ENCODE measurements around the gene CNTN1.

The CNTN1 gene

DNA sequence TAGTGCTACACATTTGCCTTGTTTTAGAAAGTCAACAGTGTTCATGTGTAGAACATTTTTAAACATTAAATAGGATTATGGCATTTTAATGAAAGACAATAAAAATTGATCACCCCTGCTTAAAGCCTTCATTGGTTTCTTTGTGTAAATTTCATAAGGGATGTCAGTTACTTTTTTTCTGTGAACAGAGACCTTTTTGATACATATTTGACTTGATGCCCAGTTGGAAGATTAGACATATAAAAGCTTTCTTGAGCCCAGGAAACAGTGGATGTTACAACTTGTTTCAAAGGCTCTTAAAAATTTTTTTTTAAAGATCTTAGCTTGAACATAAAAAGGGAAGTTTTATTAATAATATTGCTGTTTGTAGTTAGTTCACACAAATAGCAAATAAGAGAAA lies 327.2 kb downstream of the CNTN1 start:
- ChIA-PET POLR2A (no interaction called here), CTCF (no interaction called here)
- no peak for TF ChIP-seq ELF4 (IDR thresholded peaks at IDR 0.05)
- no peak for TF ChIP-seq CTBP1 (IDR thresholded peaks at IDR 0.05; ENCODE audit: borderline replicate concordance)
- TF ChIP-seq, protein P1, sequence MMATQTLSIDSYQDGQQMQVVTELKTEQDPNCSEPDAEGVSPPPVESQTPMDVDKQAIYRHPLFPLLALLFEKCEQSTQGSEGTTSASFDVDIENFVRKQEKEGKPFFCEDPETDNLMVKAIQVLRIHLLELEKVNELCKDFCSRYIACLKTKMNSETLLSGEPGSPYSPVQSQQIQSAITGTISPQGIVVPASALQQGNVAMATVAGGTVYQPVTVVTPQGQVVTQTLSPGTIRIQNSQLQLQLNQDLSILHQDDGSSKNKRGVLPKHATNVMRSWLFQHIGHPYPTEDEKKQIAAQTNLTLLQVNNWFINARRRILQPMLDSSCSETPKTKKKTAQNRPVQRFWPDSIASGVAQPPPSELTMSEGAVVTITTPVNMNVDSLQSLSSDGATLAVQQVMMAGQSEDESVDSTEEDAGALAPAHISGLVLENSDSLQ (IDR thresholded peaks at IDR 0.05) = no peak
- TF ChIP-seq NFRKB (IDR thresholded peaks at IDR 0.05) = no peak
- no peak for TF ChIP-seq HDGF (IDR thresholded peaks at IDR 0.05; ENCODE audit: borderline replicate concordance)
- TF ChIP-seq LEF1 (IDR thresholded peaks at IDR 0.05; ENCODE audit: borderline replicate concordance) = no peak
- TF ChIP-seq SP1 (IDR thresholded peaks at IDR 0.05) = no peak
- TF ChIP-seq SUZ12 (IDR thresholded peaks at IDR 0.05) = no peak
- TF ChIP-seq ZNF384 (IDR thresholded peaks at IDR 0.05) = no peak
- TF ChIP-seq FOXA1 (IDR thresholded peaks at IDR 0.05) = no peak
- no peak for TF ChIP-seq L3MBTL2 (conservative IDR thresholded peaks at IDR 0.05)
- no peak for TF ChIP-seq FOXM1 (IDR thresholded peaks at IDR 0.05; ENCODE audit: borderline replicate concordance)
- TF ChIP-seq TARDBP (IDR thresholded peaks at IDR 0.05) = no peak
- TF ChIP-seq ARNT (IDR thresholded peaks at IDR 0.05) = no peak
- DNase-seq (ENCODE audit: extremely low spot score) = no peak

DNA sequence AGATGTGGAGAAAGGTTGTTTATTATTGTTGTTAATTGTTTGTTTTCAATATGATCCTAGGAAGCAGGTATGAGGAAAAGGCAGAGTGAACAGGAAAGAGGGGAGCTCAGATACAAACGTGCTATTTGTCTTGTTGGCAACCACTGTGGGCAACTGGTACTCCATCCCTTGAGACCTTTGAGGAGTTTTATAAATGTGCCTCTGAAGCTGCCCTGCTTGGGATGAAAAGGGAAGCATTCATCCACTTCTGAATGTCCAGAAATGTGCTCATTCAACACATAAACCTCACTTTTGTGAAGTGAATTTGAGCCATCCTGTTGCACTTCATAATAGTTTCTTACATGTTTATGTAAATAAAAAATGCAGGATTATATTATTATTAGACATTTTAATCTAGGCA lies 331.6 kb downstream of the CNTN1 start:
- TF ChIP-seq FOXM1 (IDR thresholded peaks at IDR 0.05; ENCODE audit: borderline replicate concordance) = no peak
- no peak for TF ChIP-seq L3MBTL2 (conservative IDR thresholded peaks at IDR 0.05)
- no peak for TF ChIP-seq NFRKB (IDR thresholded peaks at IDR 0.05)
- TF ChIP-seq LEF1 (IDR thresholded peaks at IDR 0.05; ENCODE audit: borderline replicate concordance) = no peak
- no peak for TF ChIP-seq ARNT (IDR thresholded peaks at IDR 0.05)
- no peak for TF ChIP-seq HDGF (IDR thresholded peaks at IDR 0.05; ENCODE audit: borderline replicate concordance)
- TF ChIP-seq, protein P1 (IDR thresholded peaks at IDR 0.05) = no peak
- no peak for TF ChIP-seq FOXK2 (IDR thresholded peaks at IDR 0.05)
- TF ChIP-seq SUZ12 (IDR thresholded peaks at IDR 0.05) = no peak
- TF ChIP-seq CTBP1 (IDR thresholded peaks at IDR 0.05; ENCODE audit: borderline replicate concordance) = no peak
- TF ChIP-seq SP1 (IDR thresholded peaks at IDR 0.05) = no peak
- TF ChIP-seq FOXA1 (IDR thresholded peaks at IDR 0.05) = no peak
- no peak for TF ChIP-seq BHLHE40 (IDR thresholded peaks at IDR 0.05; ENCODE audit: borderline replicate concordance)
- TF ChIP-seq TARDBP (IDR thresholded peaks at IDR 0.05) = no peak
- TF ChIP-seq ELF4 (IDR thresholded peaks at IDR 0.05) = no peak
- TF ChIP-seq ZNF384 (IDR thresholded peaks at IDR 0.05) = no peak
- DNase-seq (ENCODE audit: extremely low spot score) = no peak
- POLR2A ChIA-PET = no interaction called here
- CTCF ChIA-PET = no interaction called here

DNA sequence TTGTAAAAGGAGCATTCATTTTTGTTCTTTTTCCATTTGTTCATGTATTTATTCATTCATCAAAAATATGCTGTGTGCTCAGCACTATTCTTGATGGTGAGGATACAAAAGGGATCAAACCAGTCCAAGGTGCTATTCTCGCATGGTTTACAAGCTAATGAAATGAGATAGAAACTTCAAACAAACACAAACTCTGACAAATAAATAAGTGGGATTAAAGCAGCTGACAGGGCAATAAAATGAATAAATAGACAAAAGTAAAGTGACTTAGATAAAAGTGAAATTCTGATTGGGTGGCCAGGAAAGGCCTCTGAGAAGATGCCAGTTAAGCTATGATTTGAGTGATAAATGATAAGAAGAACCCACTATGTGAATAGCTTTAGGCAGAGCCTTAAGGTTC lies 333.9 kb downstream of the CNTN1 start:
- TF ChIP-seq ZNF384 (IDR thresholded peaks at IDR 0.05) (no peak), FOXA1 (IDR thresholded peaks at IDR 0.05) (no peak), TARDBP (IDR thresholded peaks at IDR 0.05) (no peak), BHLHE40 (IDR thresholded peaks at IDR 0.05; ENCODE audit: borderline replicate concordance) (no peak), SUZ12 (IDR thresholded peaks at IDR 0.05) (no peak), ELF4 (IDR thresholded peaks at IDR 0.05) (no peak), ARNT (IDR thresholded peaks at IDR 0.05) (no peak), L3MBTL2 (conservative IDR thresholded peaks at IDR 0.05) (no peak), SP1 (IDR thresholded peaks at IDR 0.05) (no peak), HDGF (IDR thresholded peaks at IDR 0.05; ENCODE audit: borderline replicate concordance) (no peak)
- TF ChIP-seq, protein P1 (IDR thresholded peaks at IDR 0.05) = no peak
- DNase-seq (ENCODE audit: extremely low spot score) = no peak
- ChIA-PET POLR2A (no interaction called here), CTCF (no interaction called here)

DNA sequence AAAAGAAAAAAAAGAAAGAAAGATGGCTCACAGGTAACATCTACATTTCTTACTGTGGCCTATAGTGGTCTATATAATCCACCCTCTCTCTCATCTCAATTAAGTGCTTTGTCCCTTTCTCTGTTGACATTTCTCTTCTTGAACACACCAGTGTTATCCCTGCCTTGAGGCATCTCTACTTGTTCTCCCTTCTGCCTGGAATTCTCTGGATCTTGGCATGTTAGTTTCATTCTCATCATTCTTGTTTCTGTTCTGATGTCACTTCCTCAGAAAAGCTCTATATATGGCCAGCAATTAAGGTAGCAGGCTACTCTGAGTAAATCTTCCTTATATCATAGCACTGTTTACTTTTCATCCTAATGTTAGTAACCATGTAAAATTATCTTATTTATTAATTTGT lies 340.1 kb downstream of the CNTN1 start:
- TF ChIP-seq NFRKB (IDR thresholded peaks at IDR 0.05) (no peak), SP1 (IDR thresholded peaks at IDR 0.05) (no peak), CTBP1 (IDR thresholded peaks at IDR 0.05; ENCODE audit: borderline replicate concordance) (no peak), HDGF (IDR thresholded peaks at IDR 0.05; ENCODE audit: borderline replicate concordance) (no peak), TARDBP (IDR thresholded peaks at IDR 0.05) (no peak), L3MBTL2 (conservative IDR thresholded peaks at IDR 0.05) (no peak), LEF1 (IDR thresholded peaks at IDR 0.05; ENCODE audit: borderline replicate concordance) (no peak), SUZ12 (IDR thresholded peaks at IDR 0.05) (no peak), ZNF384 (IDR thresholded peaks at IDR 0.05) (no peak), FOXM1 (IDR thresholded peaks at IDR 0.05; ENCODE audit: borderline replicate concordance) (no peak)
- TF ChIP-seq, protein P1 (IDR thresholded peaks at IDR 0.05) = no peak
- CTCF ChIA-PET = no interaction called here
- DNase-seq (ENCODE audit: extremely low spot score) = no peak
- POLR2A ChIA-PET = no interaction called here

DNA sequence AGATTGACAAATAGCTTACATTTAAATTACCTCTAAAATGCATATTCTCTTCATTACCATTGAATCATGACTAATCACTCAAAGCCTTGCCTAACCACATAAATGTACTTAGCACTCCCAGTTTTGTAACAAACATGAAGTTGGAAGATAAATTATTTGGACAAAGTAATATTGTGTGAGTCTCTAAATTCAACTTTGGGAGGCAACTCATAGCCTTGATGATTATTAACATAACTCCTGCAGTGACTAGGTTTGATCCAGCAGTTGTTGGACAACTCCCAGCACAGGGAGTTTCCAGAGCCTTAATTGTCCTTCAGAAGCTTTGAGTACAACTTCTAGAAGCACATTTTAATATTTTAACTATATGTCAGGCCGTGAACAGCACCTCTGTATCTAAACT lies 342.4 kb downstream of the CNTN1 start:
- ChIA-PET CTCF (no interaction called here), POLR2A (no interaction called here)
- TF ChIP-seq CTBP1 (IDR thresholded peaks at IDR 0.05; ENCODE audit: borderline replicate concordance) = no peak
- no peak for TF ChIP-seq L3MBTL2 (conservative IDR thresholded peaks at IDR 0.05)
- no peak for TF ChIP-seq SUZ12 (IDR thresholded peaks at IDR 0.05)
- no peak for TF ChIP-seq ZNF384 (IDR thresholded peaks at IDR 0.05)
- TF ChIP-seq ELF4 (IDR thresholded peaks at IDR 0.05) = no peak
- no peak for TF ChIP-seq NFRKB (IDR thresholded peaks at IDR 0.05)
- TF ChIP-seq LEF1 (IDR thresholded peaks at IDR 0.05; ENCODE audit: borderline replicate concordance) = no peak
- TF ChIP-seq FOXK2 (IDR thresholded peaks at IDR 0.05) = no peak
- TF ChIP-seq, protein P1 (IDR thresholded peaks at IDR 0.05) = no peak
- no peak for TF ChIP-seq HDGF (IDR thresholded peaks at IDR 0.05; ENCODE audit: borderline replicate concordance)
- DNase-seq (ENCODE audit: extremely low spot score) = no peak

Data from HEK293T (cell line).